NT2/D1 (cell line): ENCODE results near the gene SCEL.
"Not testable (repeated sequence)": the region's sequence is repeated elsewhere in the genome, so short reads cannot be mapped to it uniquely, and the experiment has no call there.

Source experiments
- DNase-seq: peaks from one replicate; pipeline ENCODE4 v3.0.0-alpha.2; 2011; ENCODE audit warnings: low read depth, low spot score
- H3K27me3 ChIP-seq: 2 replicates; pipeline ENCODE4 v1.6.0; 2011; ENCODE audit warnings: mild to moderate bottlenecking; ENCODE audit not compliant: insufficient read length, insufficient read depth
- H3K36me3 ChIP-seq: 2 replicates; pipeline ENCODE4 v1.6.1; 2011; ENCODE audit warnings: mild to moderate bottlenecking, low read length, mixed read lengths; ENCODE audit not compliant: insufficient read depth, insufficient read length
- H3K4me1 ChIP-seq: 2 replicates; pipeline ENCODE4 v1.5.1; 2011; ENCODE audit not compliant: insufficient read depth, insufficient read length
- H3K4me3 ChIP-seq: 2 replicates; pipeline ENCODE4 v1.5.1; 2011; ENCODE audit warnings: low read depth; ENCODE audit not compliant: insufficient read length
- H3K9ac ChIP-seq: 2 replicates; pipeline ENCODE4 v1.6.0; 2011; ENCODE audit warnings: low read depth; ENCODE audit not compliant: insufficient read length
- H3K9me3 ChIP-seq: 2 replicates; pipeline ENCODE4 v1.5.1; 2011; ENCODE audit warnings: mild to moderate bottlenecking, low read length; ENCODE audit not compliant: insufficient read depth
- SUZ12 ChIP-seq: IDR thresholded peaks from 2 replicates; pipeline ENCODE4 v1.6.1; 2011; ENCODE audit not compliant: insufficient read length, insufficient read depth; ENCODE audit errors: extremely low read depth
- YY1 ChIP-seq: IDR thresholded peaks from 2 replicates; pipeline ENCODE4 v1.6.1; 2011; ENCODE audit not compliant: insufficient read length, insufficient read depth
- ZNF274 ChIP-seq: IDR thresholded peaks from 2 replicates; pipeline ENCODE4 v1.6.1; 2011; ENCODE audit warnings: mild to moderate bottlenecking, low read depth, low read length

Gene SCEL

GRCh38 chr13:77514336-77514726 is 21.2 kb upstream of the SCEL start:
- no peak for DNase-seq
- no peak overlapping the region for H3K9ac ChIP-seq
- no peaks in the 10 kb centered on the region for H3K27me3 ChIP-seq
- no peaks in the 10 kb centered on the region for H3K36me3 ChIP-seq
- no peaks in the 10 kb centered on the region for H3K9me3 ChIP-seq
- no peaks in the 10 kb centered on the region for H3K4me1 ChIP-seq
- H3K4me3 ChIP-seq, result no peak overlapping the region
- TF ChIP-seq ZNF274 (no peak), SUZ12 (no peak), YY1 (no peak)

DNA sequence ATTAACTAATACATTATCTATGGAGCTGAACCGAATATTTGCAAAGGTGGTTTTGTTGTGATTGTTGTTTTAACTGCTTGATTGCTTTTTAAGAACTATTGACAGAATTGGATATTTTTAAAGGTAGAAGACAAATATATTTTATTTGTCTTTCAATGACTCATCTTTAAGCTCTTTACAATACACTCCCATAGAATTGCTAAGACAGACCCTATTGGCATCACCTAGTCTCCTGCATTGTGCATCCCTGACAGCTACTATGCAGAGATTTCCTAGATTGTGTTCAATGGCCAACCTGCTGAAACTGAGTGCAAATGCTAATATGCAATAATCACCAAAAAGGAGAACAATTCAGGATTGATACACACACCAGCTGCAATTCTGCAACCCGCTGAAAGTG is 19.7 kb upstream of the SCEL start:
- no peak for DNase-seq
- no peaks in the 10 kb centered on the region for H3K9me3 ChIP-seq
- H3K4me1 ChIP-seq, result no peaks in the 10 kb centered on the region
- H3K27me3 ChIP-seq, result no peaks in the 10 kb centered on the region
- no peak overlapping the region for H3K9ac ChIP-seq
- TF ChIP-seq ZNF274 (no peak), YY1 (no peak), SUZ12 (no peak)
- no peaks in the 10 kb centered on the region for H3K36me3 ChIP-seq
- H3K4me3 ChIP-seq, result no peak overlapping the region

DNA sequence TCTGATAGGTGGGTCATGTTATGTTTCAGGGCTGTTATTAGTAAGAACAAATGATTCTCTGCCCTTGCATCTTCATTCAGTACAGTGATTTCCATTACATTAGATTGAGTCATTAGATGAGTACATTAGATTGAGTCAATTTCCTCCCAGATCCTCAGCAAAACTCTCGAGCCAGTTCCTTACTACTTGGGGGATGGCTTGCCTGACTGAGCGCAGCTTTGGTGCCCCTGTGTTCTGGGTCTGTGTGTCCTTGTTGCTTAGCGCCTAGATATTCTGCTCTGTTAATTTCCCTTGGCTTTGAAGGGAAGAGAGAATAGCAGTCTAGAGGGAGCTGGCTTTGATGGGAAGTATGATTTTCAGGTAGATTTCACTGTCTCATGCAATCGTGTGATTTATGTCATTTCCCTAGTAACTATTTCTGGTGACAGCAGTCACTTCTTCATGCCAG is 19.1 kb upstream of the SCEL start:
- Histone ChIP-seq H3K27me3 (no peaks in the 10 kb centered on the region), H3K4me1 (no peaks in the 10 kb centered on the region), H3K4me3 (no peak overlapping the region), H3K9me3 (no peaks in the 10 kb centered on the region), H3K9ac (no peak overlapping the region), H3K36me3 (no peaks in the 10 kb centered on the region)
- TF ChIP-seq YY1, result no peak
- TF ChIP-seq SUZ12, result no peak
- TF ChIP-seq ZNF274, result no peak
- DNase-seq, result no peak

- Histone ChIP-seq H3K4me3 (no peak overlapping the region), H3K4me1 (no peaks in the 10 kb centered on the region), H3K9me3 (no peaks in the 10 kb centered on the region), H3K36me3 (no peaks in the 10 kb centered on the region), H3K9ac (no peak overlapping the region), H3K27me3 (no peaks in the 10 kb centered on the region)
- DNase-seq, result no peak
- TF ChIP-seq SUZ12 (no peak), ZNF274 (no peak), YY1 (no peak)
Measured at GRCh38 chr13:77518266-77518665, 17.2 kb upstream of the SCEL start.

DNA sequence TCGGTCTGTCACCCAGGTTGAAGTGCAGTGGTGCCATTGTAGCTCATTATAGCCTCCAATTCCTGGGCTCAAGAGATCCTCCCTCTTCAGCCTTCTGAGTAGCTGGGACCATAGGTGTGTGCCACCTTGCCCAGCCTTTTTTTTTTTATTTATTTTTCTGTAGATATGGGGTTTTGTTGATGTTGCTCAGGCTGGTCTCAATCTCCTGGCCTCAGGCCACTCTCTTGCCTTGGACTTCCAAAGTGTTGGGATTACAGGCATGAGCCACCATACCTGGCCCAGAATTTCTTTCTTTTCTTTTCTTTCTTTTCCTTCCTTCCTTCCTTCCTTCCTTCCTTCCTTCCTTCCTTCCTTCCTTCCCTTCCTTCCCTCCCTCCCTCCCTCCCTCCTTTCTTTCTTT is 16.1 kb upstream of the SCEL start:
- H3K27me3 ChIP-seq, H3K9ac ChIP-seq, H3K9me3 ChIP-seq, H3K4me3 ChIP-seq, H3K4me1 ChIP-seq, H3K36me3 ChIP-seq, DNase-seq: not testable (repeated sequence)

DNA sequence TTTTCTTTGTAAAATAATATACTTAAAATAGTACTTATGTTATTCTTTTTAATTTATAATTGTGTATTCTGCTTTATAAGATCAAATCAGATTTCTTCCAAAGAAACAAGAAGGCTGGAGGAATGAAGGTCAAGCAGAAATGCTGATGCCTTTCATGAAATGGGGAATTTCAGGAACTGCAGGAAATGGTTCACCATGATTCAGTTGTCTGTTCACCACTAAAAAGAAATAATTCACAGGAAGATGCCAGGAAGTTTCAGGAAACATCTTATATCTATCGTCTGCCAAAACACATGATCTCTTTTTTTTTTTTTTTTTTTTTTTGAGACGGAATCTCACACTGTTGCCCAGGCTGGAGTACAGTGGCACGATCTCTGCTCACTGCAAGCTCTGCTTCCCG is 15.7 kb upstream of the SCEL start:
- no peak for TF ChIP-seq ZNF274
- no peak for TF ChIP-seq SUZ12
- TF ChIP-seq YY1, result no peak
- DNase-seq, result no peak
- Histone ChIP-seq H3K9ac (no peak overlapping the region), H3K4me3 (no peak overlapping the region), H3K27me3 (no peaks in the 10 kb centered on the region), H3K36me3 (no peaks in the 10 kb centered on the region), H3K4me1 (no peaks in the 10 kb centered on the region), H3K9me3 (no peaks in the 10 kb centered on the region)

DNA sequence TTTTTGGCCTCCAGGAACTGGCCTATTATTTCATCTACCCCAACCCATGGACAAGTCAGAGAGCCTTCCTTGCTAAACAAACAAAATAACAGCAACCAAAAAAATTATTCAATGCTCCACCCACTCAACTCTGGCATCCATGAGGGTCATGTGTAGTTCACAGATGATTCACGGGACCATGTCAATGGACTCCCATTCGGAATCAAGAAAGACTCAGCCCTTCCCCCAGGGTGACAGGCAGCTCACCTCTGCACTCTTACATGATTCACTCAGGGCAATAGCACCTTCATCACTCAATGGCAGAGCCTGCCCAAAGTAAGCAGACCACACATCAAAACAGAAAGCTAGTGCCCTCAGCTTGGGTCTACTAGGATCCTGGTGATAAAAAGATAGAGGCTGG is 14.3 kb upstream of the SCEL start:
- Histone ChIP-seq H3K27me3 (no peaks in the 10 kb centered on the region), H3K9ac (no peak overlapping the region), H3K4me3 (no peak overlapping the region), H3K36me3 (no peaks in the 10 kb centered on the region), H3K4me1 (no peaks in the 10 kb centered on the region), H3K9me3 (no peaks in the 10 kb centered on the region)
- TF ChIP-seq SUZ12, result no peak
- TF ChIP-seq ZNF274, result no peak
- TF ChIP-seq YY1, result no peak
- DNase-seq, result no peak
